EL (cell line): Measurements from ENCODE around the gene ITPR3.

ENCODE experiments used
- DNase-seq: peaks from one replicate; pipeline ENCODE4 v3.0.0-alpha.2; 2016

ITPR3 gene

DNA sequence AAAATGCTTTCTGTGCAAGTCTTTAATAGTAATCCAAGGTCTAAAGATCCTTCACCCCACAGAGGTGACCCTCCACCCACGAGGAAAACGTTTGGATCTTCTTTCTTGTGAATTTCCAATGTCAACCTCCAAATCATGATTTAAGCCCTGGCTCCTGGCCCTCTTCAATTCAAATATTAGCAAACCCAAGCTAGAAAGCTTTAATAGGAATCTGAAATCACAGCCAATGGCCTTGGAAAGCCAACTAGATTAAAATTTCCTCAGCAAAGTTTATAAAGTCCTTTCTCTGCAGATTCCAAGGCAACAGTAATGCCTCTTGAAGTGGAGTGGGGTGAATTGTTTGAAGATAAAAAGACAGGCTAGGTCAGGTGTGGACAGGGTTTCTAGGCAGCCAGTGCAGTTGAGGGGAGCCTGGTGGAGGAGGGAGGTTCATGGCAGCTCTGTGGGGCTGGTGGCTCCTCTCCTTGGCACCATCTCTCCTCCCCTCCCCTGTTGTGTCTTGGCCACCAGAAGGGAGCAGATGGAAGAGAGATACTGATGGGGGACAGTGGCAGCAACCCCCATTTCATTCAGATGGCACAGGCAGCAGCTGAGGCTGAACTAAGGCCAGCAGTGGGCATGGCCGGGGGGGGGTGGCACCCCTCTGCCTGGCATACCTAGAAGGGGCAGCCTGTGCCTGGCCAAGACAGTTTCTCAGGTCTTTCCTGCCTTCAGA lies 102.4 kb downstream of the ITPR3 start:
- no peak for DNase-seq

DNA sequence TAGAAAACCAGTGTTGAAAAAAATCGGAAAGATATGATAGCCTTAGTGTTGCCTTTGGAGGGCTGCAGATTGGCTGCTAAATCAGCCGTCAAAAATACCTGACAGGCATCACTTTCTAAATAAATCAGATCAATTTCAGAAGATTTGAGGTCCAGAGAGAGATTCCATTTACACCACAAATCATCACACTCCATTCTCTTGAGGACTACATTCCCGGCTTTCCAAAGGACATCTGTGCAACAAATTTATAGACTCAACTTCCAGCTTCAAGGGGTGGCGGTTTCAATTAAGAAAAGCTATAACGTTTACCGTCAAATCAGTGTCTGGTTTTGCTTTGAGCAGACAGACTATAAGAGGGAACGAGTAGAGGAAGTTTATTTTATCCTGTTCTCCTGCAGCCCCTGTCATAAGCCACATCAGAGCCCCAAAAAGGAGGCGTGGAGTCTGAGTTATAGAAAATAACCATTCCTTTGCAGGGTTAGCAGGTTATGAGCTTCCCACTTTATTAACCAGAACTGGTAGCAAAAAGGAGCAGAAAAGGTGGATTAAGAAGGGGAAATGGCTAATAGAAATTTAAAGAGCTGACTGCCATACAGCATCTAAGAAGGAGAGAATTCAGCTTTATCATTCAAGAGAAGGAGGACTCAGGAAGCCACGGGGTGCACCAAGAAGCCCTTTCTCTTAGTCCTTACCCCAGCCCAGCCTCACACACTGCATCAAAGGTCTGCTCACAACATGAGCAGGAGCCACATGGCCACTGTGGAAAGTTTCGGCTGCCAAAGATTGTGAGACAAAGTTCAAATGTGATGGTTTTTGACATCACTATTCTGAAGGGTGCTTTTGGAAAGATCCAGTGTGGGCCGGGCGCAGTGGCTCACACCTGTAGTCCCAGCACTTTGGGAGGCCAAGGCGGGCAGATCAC lies 103.2 kb downstream of the ITPR3 start:
- no peak for DNase-seq

- DNase-seq: no peak
Observed at GRCh38 chr6:33725222-33725621, 104.1 kb downstream of the ITPR3 start.

DNA sequence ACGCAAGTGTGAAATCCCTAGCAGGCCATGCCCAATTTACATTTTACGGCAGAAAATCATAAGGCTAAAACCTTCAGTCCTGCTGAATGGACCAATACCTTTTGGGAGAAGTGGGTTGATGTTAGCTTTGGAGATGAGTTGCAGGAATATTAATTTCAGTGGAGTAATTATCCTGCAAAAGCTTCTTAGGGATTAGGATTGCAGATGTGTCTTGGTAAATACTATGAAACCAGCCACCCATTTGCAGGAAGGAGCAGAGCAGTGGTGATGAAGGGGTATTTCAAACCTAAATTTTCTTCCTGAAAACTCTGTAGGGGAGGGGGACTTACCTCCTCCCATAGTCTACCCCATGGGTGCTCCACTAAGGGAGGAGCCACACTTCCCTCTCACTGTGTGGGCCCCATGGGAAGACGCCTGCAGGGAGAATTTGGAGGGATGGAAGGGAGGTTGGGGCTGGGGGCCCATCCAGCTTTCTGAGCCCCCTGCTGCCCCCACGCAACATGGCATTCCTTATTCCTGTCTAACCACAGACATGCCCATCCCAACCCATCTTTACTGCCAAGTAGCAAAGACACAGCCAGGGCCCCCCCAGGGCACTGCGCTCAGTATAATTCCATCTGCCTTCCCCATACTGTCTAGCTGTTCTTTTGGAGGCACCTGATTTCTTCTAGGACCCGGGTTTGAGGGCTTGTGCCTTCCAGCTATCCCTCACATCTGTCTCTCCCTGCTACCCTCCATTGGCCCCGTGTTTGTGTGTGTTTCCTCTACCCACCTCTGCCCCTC lies 105.0 kb downstream of the ITPR3 start:
- DNase-seq: no peak

- DNase-seq: no peak
Observed at GRCh38 chr6:33726696-33727095, 105.6 kb downstream of the ITPR3 start.

- no peak for DNase-seq
Observed at GRCh38 chr6:33727126-33727525, 106.0 kb downstream of the ITPR3 start.

DNA sequence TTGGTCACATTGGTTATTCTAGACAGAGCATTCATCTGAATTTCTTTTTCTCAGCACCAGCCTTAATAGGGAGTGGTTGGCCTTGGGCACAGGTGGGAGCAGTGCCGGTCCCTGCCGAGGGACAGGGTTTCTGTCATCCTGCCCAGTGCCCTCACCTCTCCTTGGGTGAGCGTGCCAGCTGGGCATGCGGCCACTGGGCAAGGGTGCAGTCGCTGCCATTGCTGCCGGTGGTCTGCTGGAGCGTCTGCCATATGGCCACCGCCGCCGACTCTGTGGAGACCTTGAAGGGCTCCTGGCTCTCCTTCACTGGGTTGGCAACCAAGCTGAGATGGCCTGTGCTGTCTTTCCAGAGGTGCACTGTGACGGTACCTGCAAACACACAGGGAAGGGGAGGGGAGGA lies 106.8 kb downstream of the ITPR3 start:
- no peak for DNase-seq

DNA sequence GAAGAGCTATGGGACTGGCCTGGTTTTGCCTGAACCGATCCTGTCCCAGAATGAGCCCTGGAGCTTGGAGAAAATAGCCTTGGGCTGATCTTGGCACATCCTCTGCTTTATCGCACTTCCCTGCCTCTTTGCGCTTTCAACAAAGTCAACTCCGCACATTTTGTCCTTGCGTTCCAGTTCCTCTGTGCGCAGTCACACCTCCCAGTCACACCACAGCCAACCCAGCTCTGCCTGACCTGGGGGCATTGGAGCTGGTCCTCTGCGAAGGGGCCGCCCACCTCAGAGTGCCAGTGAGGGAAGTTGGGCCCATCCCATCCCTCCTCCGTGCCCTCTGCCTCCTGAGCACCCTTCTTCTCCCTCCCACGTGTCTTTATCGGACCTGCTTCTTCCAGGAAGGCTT lies 107.3 kb downstream of the ITPR3 start:
- DNase-seq: no peak

- DNase-seq: no peak
Observed at GRCh38 chr6:33729059-33729458, 107.9 kb downstream of the ITPR3 start.

- no peak for DNase-seq
Observed at GRCh38 chr6:33730611-33731010, 109.5 kb downstream of the ITPR3 start.

- no peak for DNase-seq
Observed at GRCh38 chr6:33731035-33731434, 109.9 kb downstream of the ITPR3 start.

GRCh38 chr6:33731751-33732282 lies 110.7 kb downstream of the ITPR3 start:
- DNase-seq: no peak

- DNase-seq: no peak
Observed at GRCh38 chr6:33732385-33732784, 111.3 kb downstream of the ITPR3 start.

GRCh38 chr6:33732817-33733708 lies 111.9 kb downstream of the ITPR3 start:
- no peak for DNase-seq

DNA sequence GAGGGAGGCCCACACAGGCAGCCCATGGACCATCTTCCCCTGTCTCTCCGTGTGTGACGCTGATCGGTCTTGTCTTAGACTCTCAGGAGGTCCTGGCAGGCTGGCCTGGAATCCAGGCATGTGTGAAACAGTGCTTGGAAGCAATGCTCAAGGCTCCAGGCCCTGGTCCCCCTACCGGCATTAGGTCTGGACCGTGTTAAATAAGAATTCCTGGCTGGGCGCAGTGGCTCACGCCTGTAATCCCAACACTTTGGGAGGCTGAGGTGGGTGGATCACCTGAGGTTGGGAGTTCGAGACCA lies 112.5 kb downstream of the ITPR3 start:
- DNase-seq: no peak

GRCh38 chr6:33735216-33735615 lies 114.1 kb downstream of the ITPR3 start:
- no peak for DNase-seq

DNA sequence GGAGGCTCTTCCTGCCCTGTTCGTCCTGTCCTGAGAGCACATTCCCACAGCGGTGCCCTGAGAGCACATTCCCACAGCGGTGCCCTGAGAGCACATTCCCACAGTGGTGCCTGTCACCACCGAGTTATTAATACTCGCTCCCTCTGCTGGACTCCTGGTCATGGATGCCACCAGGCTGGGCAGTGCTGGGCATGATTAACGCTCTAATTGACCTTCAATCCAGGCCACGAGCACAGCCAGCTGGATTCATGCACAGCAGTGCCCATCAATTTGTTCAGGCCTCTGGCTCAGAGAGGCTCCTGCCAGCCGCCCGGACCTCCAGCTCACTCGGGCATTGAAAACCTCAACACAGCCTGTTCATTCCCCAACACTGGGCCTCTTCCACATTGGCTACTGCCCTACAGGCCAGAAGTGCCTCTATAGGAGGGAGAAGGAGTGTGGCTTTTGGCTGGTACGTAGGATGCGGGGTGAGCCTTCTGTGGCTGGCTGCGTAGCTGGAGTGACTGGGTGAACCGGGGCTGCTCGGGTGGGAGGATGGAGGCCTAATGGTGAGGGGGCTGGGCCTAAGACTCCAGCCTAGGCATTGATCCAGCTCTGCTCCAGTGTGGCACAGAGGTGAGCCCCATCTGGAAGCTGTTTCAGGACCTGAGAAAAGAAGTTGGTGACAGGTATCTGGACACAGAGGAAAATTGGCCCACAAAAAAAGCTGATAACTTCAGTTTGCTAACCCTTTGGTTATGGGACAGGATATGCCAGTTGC lies 116.3 kb downstream of the ITPR3 start:
- no peak for DNase-seq

GRCh38 chr6:33738153-33738552 lies 117.0 kb downstream of the ITPR3 start:
- no peak for DNase-seq

DNA sequence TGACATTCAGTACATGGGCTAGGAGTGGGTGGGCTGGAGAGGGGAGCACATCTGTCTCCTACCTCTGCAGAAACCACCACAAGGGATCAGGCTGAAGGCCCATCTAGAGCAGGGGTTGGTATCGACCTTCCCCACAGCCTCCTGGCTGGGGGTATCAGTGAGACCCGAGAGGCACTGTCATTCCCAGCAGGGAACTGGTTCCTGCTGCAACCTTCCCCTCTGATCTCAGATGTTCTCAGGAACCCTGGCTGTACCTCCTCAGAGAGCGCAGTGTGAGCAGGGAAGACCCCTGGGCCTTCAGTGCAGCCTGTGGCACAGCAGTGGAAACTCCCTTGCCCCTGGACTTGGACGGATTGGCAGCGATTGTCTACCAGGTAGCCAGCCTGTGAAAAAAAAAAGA lies 117.8 kb downstream of the ITPR3 start:
- no peak for DNase-seq

GRCh38 chr6:33739571-33739970 lies 118.4 kb downstream of the ITPR3 start:
- DNase-seq: no peak

- DNase-seq: no peak
Observed at GRCh38 chr6:33740204-33740608, 119.1 kb downstream of the ITPR3 start.

DNA sequence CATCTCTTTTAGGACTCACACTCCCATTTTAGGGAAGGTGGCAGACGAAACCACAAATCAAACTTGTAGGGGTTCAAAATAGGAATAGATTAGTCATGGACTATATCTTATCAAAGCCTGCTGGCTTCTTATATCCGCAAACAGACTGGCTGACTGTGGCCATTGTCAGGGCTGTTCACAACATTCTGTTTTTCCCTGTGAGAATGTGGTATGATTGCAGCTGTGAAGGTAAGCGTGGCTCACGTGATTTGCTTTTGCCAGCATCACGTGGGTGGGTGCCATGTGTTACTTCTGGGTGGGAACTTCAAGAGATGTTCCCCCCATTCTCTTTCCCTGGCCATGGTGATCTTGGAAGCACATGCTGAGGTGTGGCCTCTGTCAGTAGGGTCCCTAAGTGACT lies 119.7 kb downstream of the ITPR3 start:
- no peak for DNase-seq
